Right lobe of liver (tissue), 4 donors: ENCODE results near the gene SLC39A13.

Source experiments
- POLR2A ChIP-seq: fragments of 450-650 bp; IDR thresholded peaks from one replicate; pipeline ENCODE4 v1.6.1; 2017; ENCODE audit warnings: antibody characterized with exemption, mild to moderate bottlenecking
- TF ChIP-seq, protein P1 (sequence below), 4 donors: fragments of 200-600 bp in 3 of 4; fragments of 450-650 bp in 1 of 4; IDR thresholded peaks; one replicate each; pipeline versions ENCODE4 v1.5.1 to v1.8.0; 2016 to 2022; ENCODE audit warnings: antibody characterized with exemption in 4 of 4, mild to moderate bottlenecking in 2 of 4
- donor health status: DM: no; HTN: no; CAD: no.
- donor health status: DM: no; HTN: no; CAD: no.
- donor health status: DM: no; HTN: yes; CAD: no.

DNA sequence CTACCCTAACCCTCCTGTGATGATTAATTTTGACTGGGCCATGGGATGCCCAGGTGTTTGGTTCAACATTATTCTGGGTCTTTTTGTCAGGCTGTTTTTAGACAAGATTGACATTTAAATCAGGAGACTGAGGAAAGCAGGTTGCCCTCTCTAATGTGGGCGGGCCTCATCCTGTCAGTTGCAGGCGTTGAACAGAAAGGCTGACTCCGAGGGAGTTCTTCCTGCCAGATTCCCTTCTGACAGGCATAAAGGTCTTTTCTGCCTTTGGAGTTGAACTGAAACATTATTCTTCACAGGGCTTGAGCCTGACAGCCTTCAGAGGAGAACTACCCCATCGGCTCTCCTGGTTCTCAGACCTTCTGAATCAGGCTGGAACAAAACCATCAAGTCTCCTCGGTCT, 22.1 kb downstream of the SLC39A13 start:
- TF ChIP-seq, protein P1, sequence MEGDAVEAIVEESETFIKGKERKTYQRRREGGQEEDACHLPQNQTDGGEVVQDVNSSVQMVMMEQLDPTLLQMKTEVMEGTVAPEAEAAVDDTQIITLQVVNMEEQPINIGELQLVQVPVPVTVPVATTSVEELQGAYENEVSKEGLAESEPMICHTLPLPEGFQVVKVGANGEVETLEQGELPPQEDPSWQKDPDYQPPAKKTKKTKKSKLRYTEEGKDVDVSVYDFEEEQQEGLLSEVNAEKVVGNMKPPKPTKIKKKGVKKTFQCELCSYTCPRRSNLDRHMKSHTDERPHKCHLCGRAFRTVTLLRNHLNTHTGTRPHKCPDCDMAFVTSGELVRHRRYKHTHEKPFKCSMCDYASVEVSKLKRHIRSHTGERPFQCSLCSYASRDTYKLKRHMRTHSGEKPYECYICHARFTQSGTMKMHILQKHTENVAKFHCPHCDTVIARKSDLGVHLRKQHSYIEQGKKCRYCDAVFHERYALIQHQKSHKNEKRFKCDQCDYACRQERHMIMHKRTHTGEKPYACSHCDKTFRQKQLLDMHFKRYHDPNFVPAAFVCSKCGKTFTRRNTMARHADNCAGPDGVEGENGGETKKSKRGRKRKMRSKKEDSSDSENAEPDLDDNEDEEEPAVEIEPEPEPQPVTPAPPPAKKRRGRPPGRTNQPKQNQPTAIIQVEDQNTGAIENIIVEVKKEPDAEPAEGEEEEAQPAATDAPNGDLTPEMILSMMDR (IDR thresholded peaks at IDR 0.05) = no peak
- TF ChIP-seq POLR2A = no peak
